Activated B cell treated with CpG ODN at 0.5 μM for 24 hours (primary cell): ENCODE results near the gene TRMT44. TPM values are rescaled to one million over a fixed set of nuclear protein-coding genes. Genes with fewer than 3 reads are reported as not detected.

ENCODE experiments used
- ATAC-seq: fragments of 200-7000 bp; cut with Tn5 transposase; one replicate; pipeline ENCODE4 v1.10.0; 2021; ENCODE audit warnings: low read depth, mild to moderate bottlenecking, moderate library complexity
- CTCF ChIA-PET: fragments of 350-600 bp; sonication (Branson Sonifier 250); formaldehyde crosslinking; loops from one replicate; lab custom pipeline; 2021; ENCODE audit warnings: antibody characterized with exemption; lab: Charles Lee
- POLR2A ChIA-PET: fragments of 350-600 bp; sonication (Branson Sonifier 250); formaldehyde crosslinking; loops from one replicate; lab custom pipeline; 2021; ENCODE audit warnings: antibody characterized with exemption; lab: Charles Lee
- DNase-seq: peaks from one replicate; pipeline ENCODE4 v3.0.0; 2022
- H3K27ac Mint-ChIP-seq: one replicate; pipeline ENCODE4 v1.8.0; 2020; ENCODE audit warnings: mixed read lengths
- H3K27me3 Mint-ChIP-seq: one replicate; pipeline ENCODE4 v1.8.0; 2021; ENCODE audit warnings: mixed read lengths
- H3K36me3 Mint-ChIP-seq: one replicate; pipeline ENCODE4 v1.8.0; 2021; ENCODE audit warnings: low read depth, mixed read lengths
- H3K4me1 Mint-ChIP-seq: one replicate; pipeline ENCODE4 v1.8.0; 2021; ENCODE audit warnings: mixed read lengths
- H3K4me3 Mint-ChIP-seq: one replicate; pipeline ENCODE4 v1.8.0; 2020; ENCODE audit warnings: mild to moderate bottlenecking, mixed read lengths
- H3K9me3 Mint-ChIP-seq: one replicate; pipeline ENCODE4 v1.8.0; 2020; ENCODE audit warnings: mixed read lengths
- intact Hi-C: fragments of 100-400 bp; cut with micrococcal nuclease; formaldehyde crosslinking; loops from one replicate; pipeline ENCODE4 v1.15.1; 2024
- total RNA-seq: library from RNA; stranded (reverse); gene quantifications from 2 replicates; pipeline ENCODE4 v1.2.3, GENCODE V29; 2022
- TF ChIP-seq, protein P1 (sequence below): fragments of 200-600 bp; IDR thresholded peaks from one replicate; pipeline ENCODE4 v1.8.0; 2022; ENCODE audit warnings: antibody characterized with exemption, mild to moderate bottlenecking

TRMT44 gene
- total RNA-seq, 1 donor from 2014 or later = 33.8 TPM

- H3K27ac Mint-ChIP-seq = no peak overlapping the region
- no peaks in the 10 kb centered on the region for H3K27me3 Mint-ChIP-seq
- CTCF ChIA-PET = no interaction called here
- no peak overlapping the region for H3K4me3 Mint-ChIP-seq
- DNase-seq = no peak
- peaks cover 11% of the 10 kb centered on the region for H3K9me3 Mint-ChIP-seq
- TF ChIP-seq, protein P1, sequence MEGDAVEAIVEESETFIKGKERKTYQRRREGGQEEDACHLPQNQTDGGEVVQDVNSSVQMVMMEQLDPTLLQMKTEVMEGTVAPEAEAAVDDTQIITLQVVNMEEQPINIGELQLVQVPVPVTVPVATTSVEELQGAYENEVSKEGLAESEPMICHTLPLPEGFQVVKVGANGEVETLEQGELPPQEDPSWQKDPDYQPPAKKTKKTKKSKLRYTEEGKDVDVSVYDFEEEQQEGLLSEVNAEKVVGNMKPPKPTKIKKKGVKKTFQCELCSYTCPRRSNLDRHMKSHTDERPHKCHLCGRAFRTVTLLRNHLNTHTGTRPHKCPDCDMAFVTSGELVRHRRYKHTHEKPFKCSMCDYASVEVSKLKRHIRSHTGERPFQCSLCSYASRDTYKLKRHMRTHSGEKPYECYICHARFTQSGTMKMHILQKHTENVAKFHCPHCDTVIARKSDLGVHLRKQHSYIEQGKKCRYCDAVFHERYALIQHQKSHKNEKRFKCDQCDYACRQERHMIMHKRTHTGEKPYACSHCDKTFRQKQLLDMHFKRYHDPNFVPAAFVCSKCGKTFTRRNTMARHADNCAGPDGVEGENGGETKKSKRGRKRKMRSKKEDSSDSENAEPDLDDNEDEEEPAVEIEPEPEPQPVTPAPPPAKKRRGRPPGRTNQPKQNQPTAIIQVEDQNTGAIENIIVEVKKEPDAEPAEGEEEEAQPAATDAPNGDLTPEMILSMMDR = no peak
- H3K4me1 Mint-ChIP-seq = no peaks in the 10 kb centered on the region
- no peaks in the 10 kb centered on the region for H3K36me3 Mint-ChIP-seq
- no peak for ATAC-seq
- POLR2A ChIA-PET = no interaction called here
- intact Hi-C loops = no loop called here
Measured at GRCh38 chr4:8523766-8524165, 83.2 kb downstream of the TRMT44 start.

GRCh38 chr4:8524595-8525382 lies 84.2 kb downstream of the TRMT44 start:
- Mint-ChIP-seq H3K9me3 (peaks cover 11% of the 10 kb centered on the region), H3K36me3 (no peaks in the 10 kb centered on the region), H3K27ac (no peak overlapping the region), H3K4me1 (no peaks in the 10 kb centered on the region), H3K4me3 (no peak overlapping the region), H3K27me3 (no peaks in the 10 kb centered on the region)
- ATAC-seq = no peak
- intact Hi-C loops = no loop called here
- TF ChIP-seq, protein P1 = no peak
- CTCF ChIA-PET = no interaction called here
- POLR2A ChIA-PET = no interaction called here
- DNase-seq = no peak

DNA sequence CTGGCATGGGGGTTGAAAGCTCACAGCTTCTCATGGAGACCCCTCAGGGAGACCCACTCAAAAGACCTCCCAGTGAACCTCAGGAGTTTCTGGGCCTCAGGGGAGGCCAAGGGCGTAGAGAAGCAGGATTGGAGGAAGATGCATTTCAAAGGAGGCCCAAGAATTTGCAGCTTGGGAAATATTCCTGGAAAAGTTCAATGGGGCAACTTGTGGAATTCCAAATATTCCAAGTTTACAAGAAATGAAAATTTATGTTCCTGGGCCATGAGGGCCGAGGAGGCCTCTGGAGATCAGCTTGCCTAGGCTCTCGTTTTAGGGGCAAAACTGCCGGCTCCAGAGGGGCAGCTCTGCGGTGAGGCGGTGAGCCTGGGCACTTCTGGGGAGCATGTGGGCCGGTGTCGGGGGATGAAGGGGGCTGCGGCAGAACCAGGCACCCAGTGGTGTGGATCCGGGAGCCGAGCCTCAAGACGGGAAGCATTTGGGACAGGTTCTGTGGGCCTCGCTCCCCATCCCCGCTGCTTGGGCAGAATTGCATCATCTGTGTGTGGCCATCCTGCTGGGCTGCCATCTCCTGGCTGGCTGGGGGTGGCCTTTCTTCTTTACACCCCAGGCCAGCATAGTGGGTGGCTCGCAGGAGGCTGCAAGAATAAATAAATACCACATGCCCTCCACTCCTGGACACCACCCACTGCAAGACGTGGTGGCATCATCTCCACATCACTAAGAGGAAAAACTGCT lies 85.0 kb downstream of the TRMT44 start:
- TF ChIP-seq, protein P1 = no peak
- H3K27ac Mint-ChIP-seq = no peak overlapping the region
- no peak for ATAC-seq
- no peaks in the 10 kb centered on the region for H3K4me1 Mint-ChIP-seq
- CTCF ChIA-PET = no interaction called here
- POLR2A ChIA-PET = no interaction called here
- no peak overlapping the region for H3K4me3 Mint-ChIP-seq
- no peak for DNase-seq
- intact Hi-C loops = no loop called here
- H3K27me3 Mint-ChIP-seq = peaks cover 2% of the 10 kb centered on the region
- H3K36me3 Mint-ChIP-seq = no peaks in the 10 kb centered on the region
- H3K9me3 Mint-ChIP-seq = peaks cover 5% of the 10 kb centered on the region

Other genes with a start within 250 kb of the TRMT44 start
- gene SH3TC1, start 241.5 kb upstream of the TRMT44 start, total RNA-seq = 104 and 135 TPM in 2 replicates
- not detected in 2 replicates for gene HTRA3, start 171.0 kb upstream of the TRMT44 start, total RNA-seq
- gene ACOX3, start 54 bp upstream of the TRMT44 start, total RNA-seq = 17.1 and 20.6 TPM in 2 replicates
- not detected in 2 replicates for gene GPR78, start 139.6 kb downstream of the TRMT44 start, total RNA-seq
- gene CPZ, start 152.0 kb downstream of the TRMT44 start, total RNA-seq = not detected in 2 replicates